ENCODE results near the gene CASZ1.

Gene CASZ1

GRCh38 chr1:10639011-10639774, 157.3 kb downstream of the CASZ1 start:
- H3K4me3 ChIP-seq (ENCODE audit: low read length), result no peak overlapping the region

DNA sequence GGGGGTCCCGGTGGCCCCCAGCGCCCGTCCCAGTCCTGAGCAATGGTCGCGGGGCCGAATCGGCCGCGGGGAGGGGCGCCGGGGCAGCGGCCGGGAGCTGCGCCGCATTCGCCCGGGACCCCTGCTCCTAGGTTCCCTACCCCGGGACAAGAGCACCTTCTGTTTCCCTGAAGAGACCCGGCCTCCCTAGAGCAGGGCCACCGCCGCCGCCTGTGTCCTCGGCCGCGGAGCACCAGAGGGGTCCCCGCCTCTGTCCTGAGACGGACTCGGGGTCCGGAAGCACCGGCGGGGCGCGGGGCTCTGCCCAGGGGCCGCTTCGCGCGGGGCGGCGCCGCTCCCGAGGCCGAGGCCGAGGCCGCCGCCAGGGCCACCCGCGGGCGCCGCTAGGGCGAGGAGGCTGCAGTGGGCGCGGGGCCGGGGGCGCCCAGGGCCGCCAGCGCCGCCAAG, 157.9 kb downstream of the CASZ1 start:
- H3K4me3 ChIP-seq (ENCODE audit: low read length), result no peak overlapping the region
- no peak for DNase-seq (ENCODE audit: low read depth, low spot score)

More at GRCh38 chr1:10639011-10639774, 157.3 kb downstream of the CASZ1 start:
- DNase-seq (ENCODE audit: low read depth, low spot score), result no peak

- no peak for DNase-seq (ENCODE audit: low read depth, low spot score)
- H3K4me3 ChIP-seq (ENCODE audit: low read length), result no peak overlapping the region
Measured at GRCh38 chr1:10637834-10638558, 158.4 kb downstream of the CASZ1 start.

DNA sequence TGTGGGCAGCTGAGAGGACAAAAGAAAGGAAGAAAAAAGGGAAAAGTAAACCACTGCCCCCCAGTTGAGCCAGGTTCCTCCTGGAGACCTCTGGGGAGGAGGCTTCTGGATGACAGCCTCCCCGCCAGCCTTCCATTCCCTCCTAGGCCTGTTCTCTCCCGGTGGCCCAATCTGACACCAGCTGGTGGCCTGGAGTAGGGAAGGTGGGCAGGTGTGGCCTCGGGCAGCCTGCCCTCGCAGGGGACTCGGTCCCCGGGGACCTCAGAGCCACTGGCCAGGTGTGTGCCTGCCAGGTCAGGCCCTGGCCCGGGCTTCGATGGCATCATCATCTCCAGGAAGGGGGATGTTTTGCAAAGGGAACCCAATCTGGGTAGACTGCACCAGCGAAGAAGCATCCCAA, 159.0 kb downstream of the CASZ1 start:
- no peak overlapping the region for H3K4me3 ChIP-seq (ENCODE audit: low read length)
- DNase-seq (ENCODE audit: low read depth, low spot score), result no peak

DNA sequence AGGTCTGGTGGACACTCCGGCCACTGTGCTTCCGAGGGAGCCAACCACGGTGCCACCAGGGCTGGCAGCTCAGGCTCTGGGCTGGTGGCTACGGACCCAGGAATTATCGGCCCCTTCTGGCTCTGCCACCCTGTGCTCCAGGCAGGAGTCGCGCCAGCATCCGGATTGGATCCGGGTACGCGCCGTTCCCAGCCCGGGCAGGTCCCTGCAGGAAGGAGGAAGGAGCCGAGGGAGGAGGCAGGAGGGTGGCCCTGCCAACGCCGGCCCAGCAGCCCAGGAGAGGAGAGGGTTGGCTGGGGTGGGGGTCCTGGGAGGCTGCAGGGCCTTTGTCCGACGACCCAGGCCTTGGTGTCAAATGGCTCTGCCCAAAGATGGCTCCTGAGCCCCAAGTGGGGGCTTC, 160.5 kb downstream of the CASZ1 start:
- DNase-seq (ENCODE audit: low read depth, low spot score), result no peak
- H3K4me3 ChIP-seq (ENCODE audit: low read length), result no peak overlapping the region

DNA sequence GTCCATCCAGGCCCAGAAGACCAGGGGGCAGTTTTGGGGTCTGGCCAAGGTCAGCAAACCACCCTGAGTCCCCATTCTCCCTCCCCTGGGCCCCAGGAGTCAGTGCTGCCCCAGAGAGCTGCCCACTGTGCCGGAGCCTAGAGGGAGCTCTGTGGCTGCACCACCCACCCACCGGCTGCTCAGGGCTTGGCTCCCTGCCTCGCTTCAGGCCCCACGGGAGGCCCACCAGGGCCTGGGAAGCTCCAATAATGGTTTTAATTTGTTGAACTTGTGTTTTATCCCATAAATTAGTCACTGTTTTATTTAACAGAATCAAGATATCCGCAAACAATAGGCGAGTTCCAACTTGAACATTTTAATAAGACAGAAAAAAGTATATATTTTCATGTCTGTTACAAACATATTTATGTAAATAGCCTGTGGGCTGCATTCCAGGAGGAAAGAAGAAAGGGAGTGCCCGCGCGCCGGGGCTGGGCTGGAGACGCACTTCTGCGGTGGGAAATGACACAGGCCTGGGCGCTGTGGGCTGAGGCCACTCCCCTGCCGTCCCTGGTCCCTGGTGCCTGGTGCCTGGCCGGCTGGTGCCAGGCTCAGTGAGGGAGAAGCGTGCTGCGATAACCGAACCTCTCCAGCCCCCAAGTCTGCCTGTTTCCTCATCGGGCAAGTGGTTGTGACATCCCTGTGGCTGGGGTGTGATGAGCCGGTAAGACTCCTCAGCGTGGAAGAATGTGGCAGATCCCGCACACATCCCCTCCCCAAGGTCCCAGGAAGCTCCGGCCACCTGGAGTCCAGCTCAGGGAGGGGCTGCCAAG, 161.2 kb downstream of the CASZ1 start:
- DNase-seq (ENCODE audit: low read depth, low spot score), result no peak

GRCh38 chr1:10634428-10635084, 161.9 kb downstream of the CASZ1 start:
- no peak for DNase-seq (ENCODE audit: low read depth, low spot score)
- H3K4me3 ChIP-seq (ENCODE audit: low read length), result no peak overlapping the region

More for the DNA sequence above, 161.2 kb downstream of the CASZ1 start:
- H3K4me3 ChIP-seq (ENCODE audit: low read length), result no peak overlapping the region

GRCh38 chr1:10634075-10634427, 162.4 kb downstream of the CASZ1 start:
- no peak for DNase-seq (ENCODE audit: low read depth, low spot score)
- H3K4me3 ChIP-seq (ENCODE audit: low read length), result no peak overlapping the region

DNA sequence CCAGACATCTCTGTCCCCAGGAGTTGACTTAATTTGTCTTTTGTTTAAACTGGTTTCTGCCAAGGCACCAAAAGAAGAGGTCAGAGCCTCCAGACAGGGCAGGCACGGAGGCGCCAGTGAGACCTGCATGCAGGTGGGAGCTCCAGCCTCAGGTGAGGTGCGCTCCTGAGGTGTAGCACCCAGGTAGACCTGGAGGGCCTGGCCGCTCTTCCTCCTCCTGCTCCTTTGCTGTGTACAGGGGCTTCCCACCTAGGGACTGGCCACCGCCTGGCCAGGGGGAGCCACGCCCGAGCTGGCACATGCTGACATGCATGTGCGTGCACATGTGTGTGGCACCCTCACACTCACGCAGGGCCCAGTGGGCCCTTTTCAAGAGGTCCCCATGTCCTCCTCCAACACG, 163.0 kb downstream of the CASZ1 start:
- no peak overlapping the region for H3K4me3 ChIP-seq (ENCODE audit: low read length)
- DNase-seq (ENCODE audit: low read depth, low spot score), result no peak

DNA sequence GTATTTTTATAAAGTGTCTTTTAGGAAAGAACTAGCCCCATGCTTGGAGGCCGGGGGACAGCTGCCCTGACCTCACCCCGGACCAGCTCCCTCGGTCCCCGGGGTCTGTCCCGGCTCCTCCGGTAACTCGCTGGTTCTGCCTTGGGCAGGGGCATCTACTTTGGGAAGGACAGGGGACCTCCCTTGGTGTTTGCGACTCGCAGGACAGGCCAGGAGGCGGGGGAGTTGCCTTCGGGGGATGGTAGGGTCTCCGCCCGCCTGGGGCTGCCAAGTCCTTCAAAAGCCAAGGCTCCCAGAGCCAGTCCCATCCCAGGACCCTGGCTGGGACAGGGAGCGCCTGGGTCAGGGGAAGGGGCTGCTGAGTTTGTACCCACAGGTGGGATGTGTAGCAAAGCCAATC, 163.8 kb downstream of the CASZ1 start:
- no peak for DNase-seq (ENCODE audit: low read depth, low spot score)
- H3K4me3 ChIP-seq (ENCODE audit: low read length), result no peak overlapping the region

GRCh38 chr1:10631811-10632593, 164.4 kb downstream of the CASZ1 start:
- no peak overlapping the region for H3K4me3 ChIP-seq (ENCODE audit: low read length)
- DNase-seq (ENCODE audit: low read depth, low spot score), result no peak

DNA sequence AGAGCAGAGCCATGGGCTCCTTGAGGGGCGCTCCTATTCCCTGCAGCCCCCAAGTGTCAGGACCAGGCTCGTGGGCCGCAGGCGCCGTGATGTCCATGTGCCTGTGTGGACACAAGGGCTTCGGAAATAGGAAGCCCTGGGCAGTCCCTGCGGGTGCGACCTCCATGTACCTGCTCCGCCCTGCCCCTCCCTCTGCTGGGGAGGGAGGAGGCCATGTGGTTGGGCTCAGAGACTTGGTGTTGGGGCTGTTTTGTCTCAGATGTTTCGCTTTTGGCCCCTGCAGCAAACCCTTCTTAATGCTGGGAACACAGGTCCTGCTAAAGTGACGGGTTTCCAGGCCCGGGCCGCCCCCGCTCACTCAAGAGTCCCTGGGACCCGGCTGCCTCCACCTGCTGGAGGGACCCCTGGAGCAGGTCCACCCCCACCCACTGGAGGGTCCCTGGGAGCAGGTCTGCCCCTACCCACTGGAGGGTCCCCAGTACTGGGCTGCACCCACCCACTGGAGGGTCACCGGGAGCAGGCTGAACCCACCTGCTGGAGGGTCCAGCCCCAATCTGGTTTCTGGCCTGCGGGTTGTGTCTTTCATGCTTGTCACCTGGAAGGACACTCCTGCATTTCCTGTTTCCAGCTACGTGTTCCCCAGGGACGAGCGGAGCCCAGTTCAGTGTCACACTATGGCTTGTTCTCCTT, 165.2 kb downstream of the CASZ1 start:
- H3K4me3 ChIP-seq (ENCODE audit: low read length), result no peak overlapping the region
- no peak for DNase-seq (ENCODE audit: low read depth, low spot score)

GRCh38 chr1:10630661-10631120, 165.8 kb downstream of the CASZ1 start:
- DNase-seq (ENCODE audit: low read depth, low spot score), result no peak
- no peak overlapping the region for H3K4me3 ChIP-seq (ENCODE audit: low read length)

- DNase-seq (ENCODE audit: low read depth, low spot score), result no peak
- no peak overlapping the region for H3K4me3 ChIP-seq (ENCODE audit: low read length)
Measured at GRCh38 chr1:10629816-10630571, 166.5 kb downstream of the CASZ1 start.

DNA sequence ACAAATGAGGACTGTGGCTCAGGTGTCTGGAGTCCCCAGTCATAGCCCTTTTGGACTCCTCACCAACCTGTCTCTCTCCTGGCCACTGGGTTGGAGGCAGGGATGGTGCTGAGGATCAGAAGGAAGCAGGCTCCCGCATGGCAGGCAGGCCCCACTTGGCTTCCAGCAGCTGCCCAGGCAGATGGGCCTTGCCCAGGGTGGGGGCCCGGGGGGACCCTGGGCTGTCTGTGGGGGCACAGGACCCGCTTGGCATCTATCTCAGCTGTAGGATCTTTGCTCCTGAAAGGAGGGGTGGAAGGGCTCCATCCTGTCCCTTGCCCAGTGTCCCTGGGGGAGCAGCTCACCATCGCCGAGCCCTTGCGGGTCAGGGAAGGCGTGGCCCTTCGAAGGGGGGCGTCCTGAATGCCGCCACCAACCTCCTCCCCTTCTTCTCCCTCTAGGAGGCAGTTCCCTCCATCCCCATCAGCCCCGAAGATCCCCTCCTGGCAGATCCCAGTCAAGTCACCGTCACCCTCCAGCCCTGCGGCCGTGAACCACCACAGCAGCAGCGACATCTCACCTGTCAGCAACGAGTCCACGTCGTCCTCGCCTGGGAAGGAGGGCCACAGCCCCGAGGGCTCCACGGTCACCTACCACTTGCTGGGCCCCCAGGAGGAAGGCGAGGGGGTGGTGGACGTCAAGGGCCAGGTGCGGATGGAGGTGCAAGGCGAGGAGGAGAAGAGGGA, 167.2 kb downstream of the CASZ1 start:
- no peak for DNase-seq (ENCODE audit: low read depth, low spot score)
- no peak overlapping the region for H3K4me3 ChIP-seq (ENCODE audit: low read length)

GRCh38 chr1:10628685-10629084, 167.8 kb downstream of the CASZ1 start:
- no peak overlapping the region for H3K4me3 ChIP-seq (ENCODE audit: low read length)
- DNase-seq (ENCODE audit: low read depth, low spot score), result no peak

Measured in Jurkat, Clone E6-1 (cell line).